ENCODE measurements around the gene BMP2. TPM values are rescaled to one million over a fixed set of nuclear protein-coding genes. Genes with fewer than 3 reads are reported as not detected.

The BMP2 gene
- total RNA-seq, 1 experiment from 2014 or later: 6.6 TPM

- Histone ChIP-seq H4K20me1 (ENCODE audit: control insufficient read depth, insufficient read depth, insufficient read length) (no peaks in the 10 kb centered on the region), H3K27ac (ENCODE audit: insufficient read length, low read depth, low read length) (no peak overlapping the region), H3K14ac (ENCODE audit: insufficient read depth, low read length) (no peak overlapping the region), H3K79me2 (ENCODE audit: insufficient read depth, low read length) (no peaks in the 10 kb centered on the region), H2BK120ac (ENCODE audit: low read depth, low read length, poor library complexity, severe bottlenecking) (no peak overlapping the region), H3K9me3 (ENCODE audit: control insufficient read depth, low read depth, low read length) (no peaks in the 10 kb centered on the region), H2AFZ (ENCODE audit: low read length) (no peak overlapping the region), H3K4ac (ENCODE audit: low read depth, low read length) (no peak overlapping the region), H3K4me1 (ENCODE audit: insufficient read depth, low read length) (peaks cover 6% of the 10 kb centered on the region; the same call in 1 of the 2 replicates), H2BK15ac (ENCODE audit: low read depth, low read length) (no peak overlapping the region), H2BK12ac (ENCODE audit: insufficient read length, low read depth, low read length) (no peak overlapping the region), H3K4me2 (ENCODE audit: insufficient read depth, insufficient read length, low read length) (no peak overlapping the region), H2BK20ac (ENCODE audit: low read depth, low read length, poor library complexity, severe bottlenecking) (no peak overlapping the region), H4K8ac (replicated peaks; ENCODE audit: insufficient read length, low read depth, low read length) (no peak overlapping the region), H2AK5ac (ENCODE audit: insufficient read length, low read length) (no peak overlapping the region), H3K27me3 (ENCODE audit: insufficient read depth, low read length) (no peaks in the 10 kb centered on the region), H3K79me1 (ENCODE audit: insufficient read depth, low read depth, low read length, poor library complexity, severe bottlenecking) (no peaks in the 10 kb centered on the region), H3K56ac (ENCODE audit: insufficient read length, low read depth, low read length) (no peak overlapping the region), H3K18ac (ENCODE audit: insufficient read length, low read depth, low read length) (no peak overlapping the region), H3T11ph (ENCODE audit: low read length) (no peak overlapping the region), H3K23ac (ENCODE audit: insufficient read length, low read depth, low read length) (no peak overlapping the region), H4K5ac (ENCODE audit: insufficient read length, low read depth, low read length) (no peak overlapping the region), H4K91ac (ENCODE audit: insufficient read length, low read depth, low read length) (no peak overlapping the region), H3K9ac (ENCODE audit: extremely low read depth, insufficient read length, low read length) (no peak overlapping the region), H2BK5ac (ENCODE audit: insufficient read length, low read length) (no peak overlapping the region), H3K23me2 (ENCODE audit: insufficient read length, low read depth, low read length, poor library complexity, severe bottlenecking) (no peaks in the 10 kb centered on the region)
- peak; percentile 40; the same call in 2 of the 3 replicates for TF ChIP-seq CTCF (conservative IDR thresholded peaks at IDR 0.05)
- peaks cover 6 to 7% of the 10 kb centered on the region in 2 experiments; a peak in 3 of 5 replicates for H3K9me3 Mint-ChIP-seq
- H3K36me3 Mint-ChIP-seq (ENCODE audit: insufficient read depth in 1 of 3, low read depth in 3 of 3): peaks cover 0 to 3% (median 3%) of the 10 kb centered on the region in 3 experiments; a peak in 3 of 7 replicates
- DNase-seq: no peak
- H3K27ac Mint-ChIP-seq: no peak overlapping the region
- H3K27me3 Mint-ChIP-seq (ENCODE audit: low read depth): peaks cover 4% of the 10 kb centered on the region
- H3K4me3 Mint-ChIP-seq: no peak overlapping the region
- no CpG with 5 or more reads among the region's 2 CpGs for WGBS (ENCODE audit: extremely low coverage, insufficient read length, low lambda C conversion rate)
- peaks cover 28 to 30% of the 10 kb centered on the region in 2 experiments for H3K4me1 Mint-ChIP-seq
Measured at GRCh38 chr20:6819599-6819998, 52.1 kb downstream of the BMP2 start.
